ENCODE measurements around the gene LAMTOR5. TPM values are rescaled to one million over a fixed set of nuclear protein-coding genes. Genes with fewer than 3 reads are reported as not detected.

The LAMTOR5 gene
- total RNA-seq = 10 to 100 TPM; 73.6 to 77.6 TPM
- polyA plus RNA-seq = 100 to 1,000 TPM; 176 to 329 TPM
- long read RNA-seq, donor 1, transcript LAMTOR5-206 (4 exons, 634 nt) = major isoform, 8 of 9 reads
- long read RNA-seq, donor 1, partial matches to known transcripts = 0 of 9 reads
- long read RNA-seq, donor 1, other reads (novel, unspliced or antisense) = 0 of 9 reads
- long read RNA-seq, donor 2, transcript LAMTOR5-206 (4 exons, 634 nt) = major isoform, 6 of 9 reads
- long read RNA-seq, donor 2, partial matches to known transcripts = 1 of 9 reads
- long read RNA-seq, donor 2, other reads (novel, unspliced or antisense) = 0 of 9 reads

DNA sequence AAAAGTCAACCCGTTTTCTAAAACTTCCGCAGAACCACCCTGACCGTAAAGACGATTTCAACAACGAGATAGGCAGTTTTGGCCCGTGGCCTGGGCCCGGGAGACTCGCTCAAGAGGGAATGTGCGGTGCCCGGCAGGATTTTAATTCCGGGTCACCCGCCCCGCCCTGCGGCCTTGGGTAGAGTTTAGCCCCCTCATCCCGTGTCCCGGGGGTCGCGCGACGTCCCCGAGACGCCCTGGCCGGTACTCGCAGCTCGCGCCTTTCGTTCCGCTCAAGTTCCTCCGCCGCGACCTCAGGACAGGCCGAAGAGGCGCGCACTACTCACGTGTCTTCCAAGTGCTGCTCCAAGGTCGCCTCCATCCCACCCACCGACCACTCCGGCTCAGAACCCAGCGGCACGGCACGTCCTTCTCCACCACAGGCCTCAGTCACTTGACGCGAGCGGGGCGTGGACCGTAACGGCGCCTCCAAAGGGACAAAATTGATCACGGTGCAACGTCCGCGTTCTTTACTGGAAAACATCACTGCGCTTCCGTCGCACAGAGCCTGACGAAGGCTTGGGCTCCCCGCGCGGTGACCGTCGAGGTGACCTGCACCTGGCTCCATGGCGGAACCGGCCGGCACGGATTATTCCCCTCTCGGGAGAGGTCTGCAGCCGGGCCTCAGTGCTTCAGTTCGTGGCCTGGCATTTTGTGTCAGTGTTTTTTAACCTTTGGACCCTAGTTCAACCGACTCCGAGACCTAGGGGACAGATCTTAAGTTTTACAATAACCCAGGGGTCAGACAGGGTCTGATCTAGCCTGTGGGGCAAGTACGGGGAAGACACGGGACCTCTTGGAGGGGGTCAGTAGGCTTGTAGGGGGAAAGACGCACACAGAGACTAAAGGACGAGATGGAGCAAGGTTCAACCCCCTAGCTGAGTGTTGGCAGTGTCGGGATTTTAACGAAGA is at the start of gene LAMTOR5:
Gene LAMTOR5, minus strand, starts transcription at position 435 of the 951 bp plus-strand sequence. Its CDS starts 74 bp downstream, at position 361.
- Histone ChIP-seq H3K36me3 (ENCODE audit: control insufficient read depth in 1 of 2, insufficient read depth in 2 of 2, low read length in 1 of 2) (peaks cover 0 to under 1% of the 10 kb centered on the region in 2 donors), H3K27ac (ENCODE audit: low read depth in 1 of 2, low read length in 2 of 2) (peak within 1 kb of the TSS; percentile 47 to 81), H3K4me3 (ENCODE audit: low read length in 2 of 2) (peak within 1 kb of the TSS; percentile 81 to 82), H3K9me3 (ENCODE audit: control insufficient read depth, low read length) (no peaks in the 10 kb centered on the region), H3K4me1 (ENCODE audit: control insufficient read depth in 1 of 2, insufficient read depth in 2 of 2, low read length in 2 of 2) (no peaks in the 10 kb centered on the region), H3K27me3 (ENCODE audit: control insufficient read depth in 1 of 2, insufficient read depth in 2 of 2, low read length in 1 of 2) (no peaks in the 10 kb centered on the region)
- peak; percentile 96 to 98 for DNase-seq
- intact Hi-C loops (cut with DNase I) = loop anchor here (2.0 to 5.0 kb wide), 4 partner anchors 17 to 200 kb away; partner anchors contain the start of genes RBM15 (in 2 of the 2) and SLC16A4 (in 1 of the 2)
- peak; percentile 97 for ATAC-seq (ENCODE audit: low FRiP score)
- 0 to 1% methylated on average over 76 of the region's 76 CpGs for WGBS, 2 donors

DNA sequence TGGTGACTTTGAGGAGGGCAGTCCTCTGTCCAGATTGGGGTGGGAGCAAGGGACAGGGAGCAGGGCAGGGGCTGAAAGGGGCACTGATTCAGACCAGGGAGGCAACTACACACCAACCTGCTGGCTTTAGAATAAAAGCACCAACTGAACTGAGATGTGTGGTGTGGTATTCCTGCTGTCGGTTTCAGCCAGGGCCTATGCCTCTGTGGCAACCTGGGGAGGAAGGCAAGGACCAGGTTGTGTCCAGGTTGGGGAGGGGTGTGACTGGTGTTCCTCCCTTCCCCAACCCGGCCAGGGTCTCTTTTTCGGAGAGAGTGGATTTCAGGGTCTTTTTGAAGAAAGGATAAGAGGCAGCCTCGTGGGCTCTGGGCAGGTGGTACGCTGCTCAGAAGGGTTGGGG is 49.7 kb upstream of the LAMTOR5 start:
- 92% methylated on average over 5 of the region's 5 CpGs for WGBS, 2 donors
- Histone ChIP-seq H3K27me3 (ENCODE audit: control insufficient read depth in 1 of 2, insufficient read depth in 2 of 2, low read length in 1 of 2) (no peaks in the 10 kb centered on the region), H3K4me3 (ENCODE audit: low read length in 2 of 2) (no peak overlapping the region), H3K9me3 (ENCODE audit: control insufficient read depth, low read length) (no peaks in the 10 kb centered on the region), H3K27ac (ENCODE audit: low read depth in 1 of 2, low read length in 2 of 2) (no peak overlapping the region), H3K4me1 (ENCODE audit: control insufficient read depth in 1 of 2, insufficient read depth in 2 of 2, low read length in 2 of 2) (no peaks in the 10 kb centered on the region), H3K36me3 (ENCODE audit: control insufficient read depth in 1 of 2, insufficient read depth in 2 of 2, low read length in 1 of 2) (no peaks in the 10 kb centered on the region)
- ATAC-seq (ENCODE audit: low FRiP score) (no peak), DNase-seq (peak in 1 of 2 donors; percentile 16)
- intact Hi-C loops (cut with DNase I) = loop anchor here (5.0 to 10.0 kb wide), 2 partner anchors 142 to 145 kb away; no protein-coding TSS in a partner anchor

DNA sequence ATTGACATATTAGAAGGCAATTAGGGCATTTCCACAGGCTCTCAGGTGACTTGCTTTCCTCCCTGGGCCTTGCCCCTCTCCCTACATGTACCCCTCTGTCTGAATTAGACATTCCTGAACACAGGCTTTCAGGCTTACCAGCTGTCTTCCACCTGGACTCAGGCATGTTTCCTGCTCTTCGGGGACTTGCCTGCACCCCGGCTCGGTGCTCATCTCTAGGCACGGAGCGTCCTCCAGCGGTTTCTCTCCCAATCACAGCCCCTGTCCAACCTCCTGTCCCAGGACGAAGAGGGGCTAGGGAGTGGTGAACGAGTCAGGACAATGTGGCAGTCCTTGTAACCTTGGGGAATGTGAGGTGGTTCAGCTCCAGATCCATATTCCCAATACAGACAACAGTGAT is 47.7 kb upstream of the LAMTOR5 start:
- DNase-seq (peak in 1 of 2 donors; percentile 21), ATAC-seq (ENCODE audit: low FRiP score) (no peak)
- intact Hi-C loops (cut with DNase I) = loop anchor here (5.0 to 10.0 kb wide), 2 partner anchors 140 to 143 kb away; no protein-coding TSS in a partner anchor
- H3K27me3 ChIP-seq (ENCODE audit: control insufficient read depth in 1 of 2, insufficient read depth in 2 of 2, low read length in 1 of 2) = no peaks in the 10 kb centered on the region
- H3K36me3 ChIP-seq (ENCODE audit: control insufficient read depth in 1 of 2, insufficient read depth in 2 of 2, low read length in 1 of 2) = no peaks in the 10 kb centered on the region
- H3K4me1 ChIP-seq (ENCODE audit: control insufficient read depth in 1 of 2, insufficient read depth in 2 of 2, low read length in 2 of 2) = no peaks in the 10 kb centered on the region
- H3K4me3 ChIP-seq (ENCODE audit: low read length in 2 of 2) = no peak overlapping the region
- WGBS, 2 donors = 78 to 86% methylated on average over 8 of the region's 8 CpGs
- H3K27ac ChIP-seq (ENCODE audit: low read depth in 1 of 2, low read length in 2 of 2) = no peak overlapping the region
- H3K9me3 ChIP-seq (ENCODE audit: control insufficient read depth, low read length) = no peaks in the 10 kb centered on the region

DNA sequence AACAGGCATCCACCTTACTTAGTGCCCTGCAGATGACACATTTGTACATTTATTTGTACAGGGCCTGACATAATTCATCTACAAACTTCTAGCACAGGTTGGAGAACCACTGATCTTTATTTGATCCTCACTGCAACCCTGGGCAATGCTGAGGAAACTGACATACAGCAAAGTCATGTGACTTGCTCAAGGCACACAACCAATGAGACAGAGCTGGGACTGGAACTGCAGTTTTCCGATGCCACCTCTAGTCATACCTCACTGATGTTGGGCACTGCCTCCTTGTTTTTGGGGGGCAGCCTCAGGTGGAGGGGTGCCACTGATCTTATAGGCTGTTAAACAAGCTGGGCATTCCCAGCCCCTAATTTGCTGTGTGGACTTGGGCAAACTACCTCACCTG is 46.8 kb upstream of the LAMTOR5 start:
- Histone ChIP-seq H3K36me3 (ENCODE audit: control insufficient read depth in 1 of 2, insufficient read depth in 2 of 2, low read length in 1 of 2) (no peaks in the 10 kb centered on the region), H3K4me3 (ENCODE audit: low read length in 2 of 2) (no peak overlapping the region), H3K9me3 (ENCODE audit: control insufficient read depth, low read length) (no peaks in the 10 kb centered on the region), H3K4me1 (ENCODE audit: control insufficient read depth in 1 of 2, insufficient read depth in 2 of 2, low read length in 2 of 2) (no peaks in the 10 kb centered on the region), H3K27me3 (ENCODE audit: control insufficient read depth in 1 of 2, insufficient read depth in 2 of 2, low read length in 1 of 2) (no peaks in the 10 kb centered on the region), H3K27ac (ENCODE audit: low read depth in 1 of 2, low read length in 2 of 2) (no peak overlapping the region)
- WGBS, 2 donors = 93 to 100% methylated on average over 1 of the region's 1 CpG
- peak in 1 of 2 donors; percentile 16 for DNase-seq
- intact Hi-C loops (cut with DNase I) = loop anchor here in 1 of 2 donors (10.0 kb wide), 1 partner anchor 140 kb away; no protein-coding TSS in a partner anchor
- ATAC-seq (ENCODE audit: low FRiP score) = no peak

- peak in 1 of 2 donors; percentile 66 for DNase-seq
- intact Hi-C loops (cut with DNase I) = loop anchor here in 1 of 2 donors (10.0 kb wide), 1 partner anchor 139 kb away; no protein-coding TSS in a partner anchor
- Histone ChIP-seq H3K4me1 (ENCODE audit: control insufficient read depth in 1 of 2, insufficient read depth in 2 of 2, low read length in 2 of 2) (no peaks in the 10 kb centered on the region), H3K36me3 (ENCODE audit: control insufficient read depth in 1 of 2, insufficient read depth in 2 of 2, low read length in 1 of 2) (no peaks in the 10 kb centered on the region), H3K27ac (ENCODE audit: low read depth in 1 of 2, low read length in 2 of 2) (no peak overlapping the region), H3K9me3 (ENCODE audit: control insufficient read depth, low read length) (no peaks in the 10 kb centered on the region), H3K27me3 (ENCODE audit: control insufficient read depth in 1 of 2, insufficient read depth in 2 of 2, low read length in 1 of 2) (no peaks in the 10 kb centered on the region), H3K4me3 (ENCODE audit: low read length in 2 of 2) (no peak overlapping the region)
- 95% methylated on average over 9 of the region's 9 CpGs for WGBS, 2 donors
- ATAC-seq (ENCODE audit: low FRiP score) = no peak
These were observed 46.3 kb upstream of the LAMTOR5 start for GRCh38 chr1:110453829-110454228.

DNA sequence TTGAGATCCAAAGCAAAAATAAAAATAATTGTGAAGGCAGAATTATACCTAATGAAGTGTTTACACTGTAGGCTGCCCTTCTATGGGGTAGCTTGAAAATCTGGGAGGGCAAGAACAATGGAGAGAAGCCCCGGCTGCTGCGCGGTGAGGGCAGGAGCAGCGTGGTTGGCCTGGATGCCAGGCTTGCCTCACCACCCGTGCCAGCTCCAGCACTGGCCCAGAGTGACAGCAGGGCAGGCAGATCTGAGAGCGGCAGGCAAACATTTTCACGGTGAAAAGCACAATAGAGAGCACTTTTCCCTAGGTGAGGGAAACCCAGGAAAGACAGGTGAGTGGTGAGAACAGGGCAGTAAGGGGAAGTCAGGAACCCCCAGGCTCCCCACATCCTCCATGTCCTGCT is 44.8 kb upstream of the LAMTOR5 start:
- ATAC-seq (ENCODE audit: low FRiP score) (no peak), DNase-seq (peak in 1 of 2 donors; percentile 74)
- intact Hi-C loops (cut with DNase I) = loop anchor here in 1 of 2 donors (10.0 kb wide), 1 partner anchor 138 kb away; no protein-coding TSS in a partner anchor
- 5 to 7% methylated on average over 7 of the region's 7 CpGs for WGBS, 2 donors
- no peaks in the 10 kb centered on the region for H3K9me3 ChIP-seq (ENCODE audit: control insufficient read depth, low read length)
- no peaks in the 10 kb centered on the region for H3K27me3 ChIP-seq (ENCODE audit: control insufficient read depth in 1 of 2, insufficient read depth in 2 of 2, low read length in 1 of 2)
- no peak overlapping the region for H3K27ac ChIP-seq (ENCODE audit: low read depth in 1 of 2, low read length in 2 of 2)
- no peaks in the 10 kb centered on the region for H3K4me1 ChIP-seq (ENCODE audit: control insufficient read depth in 1 of 2, insufficient read depth in 2 of 2, low read length in 2 of 2)
- H3K4me3 ChIP-seq (ENCODE audit: low read length in 2 of 2) = no peak overlapping the region
- H3K36me3 ChIP-seq (ENCODE audit: control insufficient read depth in 1 of 2, insufficient read depth in 2 of 2, low read length in 1 of 2) = no peaks in the 10 kb centered on the region

GRCh38 chr1:110450929-110451328 is 43.4 kb upstream of the LAMTOR5 start, which contains the start of gene PROK1:
Gene PROK1 (plus strand): TSS chr1:110451149. CDS start chr1:110451217, 68 bp downstream.
- Histone ChIP-seq H3K4me1 (ENCODE audit: control insufficient read depth in 1 of 2, insufficient read depth in 2 of 2, low read length in 2 of 2) (no peaks in the 10 kb centered on the region), H3K4me3 (ENCODE audit: low read length in 2 of 2) (no peak within 1 kb of the TSS), H3K27me3 (ENCODE audit: control insufficient read depth in 1 of 2, insufficient read depth in 2 of 2, low read length in 1 of 2) (no peaks in the 10 kb centered on the region), H3K9me3 (ENCODE audit: control insufficient read depth, low read length) (no peaks in the 10 kb centered on the region), H3K36me3 (ENCODE audit: control insufficient read depth in 1 of 2, insufficient read depth in 2 of 2, low read length in 1 of 2) (no peaks in the 10 kb centered on the region), H3K27ac (ENCODE audit: low read depth in 1 of 2, low read length in 2 of 2) (no peak within 1 kb of the TSS)
- intact Hi-C loops (cut with DNase I) = loop anchor here in 1 of 2 donors (10.0 kb wide), 1 partner anchor 136 kb away; no protein-coding TSS in a partner anchor
- WGBS, 2 donors = 89 to 93% methylated on average over 8 of the region's 8 CpGs
- no peak for ATAC-seq (ENCODE audit: low FRiP score)
- peak in 1 of 2 donors; percentile 52 for DNase-seq
